K562 (cell line): ENCODE results near the gene PNPLA1. TPM values are rescaled to one million over a fixed set of nuclear protein-coding genes. Genes with fewer than 3 reads are reported as not detected.

Experiments
- GABPB1 ChIP-seq: sonication (generic); formaldehyde crosslinking; IDR thresholded peaks from 2 replicates; pipeline ENCODE4 v1.8.0; 2022; ENCODE audit warnings: mild to moderate bottlenecking, missing genetic modification reagents
- KDM4B ChIP-seq, 2 experiments: fragments of 450-650 bp in 1 of 2; sonication (generic) in 1 of 2; IDR thresholded peaks; 2 replicates each; pipeline ENCODE4 v1.6.1; 2016 to 2017; ENCODE audit warnings: borderline replicate concordance in 2 of 2, antibody characterized with exemption in 1 of 2, low read depth in 1 of 2, mild to moderate bottlenecking in 1 of 2
- LEF1 ChIP-seq: fragments of 450-650 bp; IDR thresholded peaks from 2 replicates; pipeline ENCODE4 v1.6.1; 2016; ENCODE audit warnings: mild to moderate bottlenecking
- MAFK ChIP-seq: IDR thresholded peaks from 2 replicates; pipeline ENCODE4 v1.6.1; 2011; ENCODE audit warnings: low read length, improper control_type of control experiment
- SIX5 ChIP-seq, 2 experiments: IDR thresholded peaks; 2 replicates each; pipeline ENCODE4 v1.6.1; 2011; ENCODE audit warnings: low read length in 2 of 2, borderline replicate concordance in 1 of 2, low read depth in 1 of 2, mild to moderate bottlenecking in 1 of 2, moderate library complexity in 1 of 2; ENCODE audit not compliant: insufficient read depth in 1 of 2
- SMARCE1 ChIP-seq: fragments of 450-650 bp; IDR thresholded peaks from 2 replicates; pipeline ENCODE4 v1.7.1; 2016; ENCODE audit warnings: mild to moderate bottlenecking
- SOX6 ChIP-seq: fragments of 450-650 bp; IDR thresholded peaks from 2 replicates; pipeline ENCODE4 v1.6.1; 2014; ENCODE audit warnings: mild to moderate bottlenecking
- THRAP3 ChIP-seq: fragments of 450-650 bp; IDR thresholded peaks from 2 replicates; pipeline ENCODE4 v1.6.1; 2016; ENCODE audit warnings: mild to moderate bottlenecking, inconsistent platforms, borderline replicate concordance
- ZBTB17 ChIP-seq: fragments of 450-650 bp; formaldehyde crosslinking; IDR thresholded peaks from 2 replicates; pipeline ENCODE4 v1.4.0; 2020; ENCODE audit warnings: mild to moderate bottlenecking
- ZNF23 ChIP-seq: fragments of 250-450 bp; sonication (Bioruptor Pico); IDR thresholded peaks from 2 replicates; pipeline ENCODE4 v1.4.0; 2020; ENCODE audit warnings: mild to moderate bottlenecking
- ZNF408 ChIP-seq: fragments of 250-450 bp; sonication (Bioruptor Pico); IDR thresholded peaks from 2 replicates; pipeline ENCODE4 v1.4.0; 2020; ENCODE audit warnings: low read depth, mild to moderate bottlenecking, moderate library complexity
- ZNF644 ChIP-seq: fragments of 200-800 bp; sonication (Bioruptor generic); IDR thresholded peaks from 2 replicates; pipeline ENCODE4 v1.6.1; 2016; ENCODE audit warnings: low read depth, missing genetic modification characterization, missing compliant biosample characterization
- polyA plus RNA-seq, 8 experiments: library from polyadenylated mRNA; depleted of rRNA in 4 of 8; stranded (reverse) in 5 of 8; unstranded in 3 of 8; fragments of >200 nt; fragmentation: Nextera tagmentation in 2 of 8; fragmentation: Illumina TruSeq in 1 of 8; extraction: Ambion mirVana in 2 of 8; extraction: Trizol in 1 of 8; gene quantifications; 2 replicates each; pipeline versions ENCODE4 v1.2.1 to v1.2.3, GENCODE V29; 2011 to 2014; ENCODE audit warnings: inconsistent platforms in 1 of 8, missing spikeins in 1 of 8
- total RNA-seq, 7 experiments: library from RNA; depleted of rRNA in 6 of 7; stranded (reverse); fragments of >200 nt in 6 of 7; fragmentation: Illumina TruSeq in 2 of 7; extraction: Trizol in 2 of 7; gene quantifications; 2 replicates each; pipeline versions ENCODE4 v1.2.1 to v1.2.3, GENCODE V29; 2011 to 2021; ENCODE audit warnings: low replicate concordance in 1 of 7
- TF ChIP-seq, protein P1 (sequence below): fragments of 150-350 bp; IDR thresholded peaks from 2 replicates; pipeline ENCODE4 v1.6.1; 2014; ENCODE audit warnings: low read depth, mild to moderate bottlenecking, low read length, borderline replicate concordance
- TF ChIP-seq, protein P2 (sequence below): fragments of 450-650 bp; IDR thresholded peaks from 2 replicates; pipeline ENCODE4 v1.6.1; 2018; ENCODE audit warnings: mild to moderate bottlenecking, low read depth; ENCODE audit not compliant: partially characterized antibody
- TF ChIP-seq, protein P3 (sequence below): fragments of 450-650 bp; IDR thresholded peaks from 2 replicates; pipeline ENCODE4 v1.6.1; 2017; ENCODE audit warnings: antibody characterized with exemption, mild to moderate bottlenecking
- TF ChIP-seq, protein P4 (sequence below): fragments of 450-650 bp; conservative IDR thresholded peaks from 2 replicates; pipeline ENCODE4 v1.6.1; 2016; ENCODE audit warnings: missing genetic modification characterization, low read depth, mild to moderate bottlenecking, control low read depth, missing compliant biosample characterization

The PNPLA1 gene
- total and polyA plus RNA-seq, 9 of the 15 experiments (the other 6 are each of a cell fraction or from before 2014, with no cell fraction given): 0.04 to 0.27 (median 0.13) TPM; not detected in 2

DNA sequence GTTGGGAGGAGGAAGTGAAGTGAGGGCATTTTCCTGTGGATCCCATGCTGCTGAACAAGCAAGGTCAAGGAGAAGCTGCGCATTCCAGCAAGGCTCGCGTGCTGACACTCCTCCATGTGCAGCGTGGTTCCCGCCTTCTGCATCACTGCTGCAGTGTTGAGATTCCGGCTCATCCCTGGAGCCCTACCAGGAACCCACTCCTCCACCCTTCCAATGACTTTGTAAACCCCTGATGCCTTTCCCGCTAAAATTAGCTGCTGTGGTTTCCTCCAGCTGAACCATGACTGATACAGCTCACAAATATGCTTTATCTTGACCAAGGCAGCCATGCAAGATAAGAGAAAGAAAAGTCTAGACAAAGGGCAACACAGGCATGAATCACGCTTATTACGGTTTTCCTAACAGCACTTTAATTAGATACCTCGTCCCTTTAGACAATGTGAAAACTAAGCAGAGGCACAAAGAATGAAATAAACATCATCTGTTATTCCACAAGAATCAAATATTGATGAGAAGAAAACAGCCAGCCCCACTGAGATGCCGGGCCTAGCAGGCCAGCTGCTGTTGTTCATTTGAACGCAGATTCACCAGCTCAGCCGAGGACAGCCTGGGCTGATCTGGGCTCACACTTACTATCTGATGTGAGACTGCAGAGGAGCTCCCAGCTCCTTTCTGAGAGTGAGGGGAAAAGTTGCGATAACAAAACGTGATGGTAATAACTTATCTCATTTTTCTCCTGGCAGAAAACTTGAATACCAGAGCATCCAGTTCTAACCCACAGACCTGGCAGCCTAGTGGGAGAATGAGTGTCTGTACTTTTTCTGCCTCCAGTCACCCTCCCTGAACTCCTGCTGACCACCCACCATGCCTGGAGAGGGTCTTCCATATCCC lies 81.1 kb downstream of the PNPLA1 start (continued):
- TF ChIP-seq, protein P1, sequence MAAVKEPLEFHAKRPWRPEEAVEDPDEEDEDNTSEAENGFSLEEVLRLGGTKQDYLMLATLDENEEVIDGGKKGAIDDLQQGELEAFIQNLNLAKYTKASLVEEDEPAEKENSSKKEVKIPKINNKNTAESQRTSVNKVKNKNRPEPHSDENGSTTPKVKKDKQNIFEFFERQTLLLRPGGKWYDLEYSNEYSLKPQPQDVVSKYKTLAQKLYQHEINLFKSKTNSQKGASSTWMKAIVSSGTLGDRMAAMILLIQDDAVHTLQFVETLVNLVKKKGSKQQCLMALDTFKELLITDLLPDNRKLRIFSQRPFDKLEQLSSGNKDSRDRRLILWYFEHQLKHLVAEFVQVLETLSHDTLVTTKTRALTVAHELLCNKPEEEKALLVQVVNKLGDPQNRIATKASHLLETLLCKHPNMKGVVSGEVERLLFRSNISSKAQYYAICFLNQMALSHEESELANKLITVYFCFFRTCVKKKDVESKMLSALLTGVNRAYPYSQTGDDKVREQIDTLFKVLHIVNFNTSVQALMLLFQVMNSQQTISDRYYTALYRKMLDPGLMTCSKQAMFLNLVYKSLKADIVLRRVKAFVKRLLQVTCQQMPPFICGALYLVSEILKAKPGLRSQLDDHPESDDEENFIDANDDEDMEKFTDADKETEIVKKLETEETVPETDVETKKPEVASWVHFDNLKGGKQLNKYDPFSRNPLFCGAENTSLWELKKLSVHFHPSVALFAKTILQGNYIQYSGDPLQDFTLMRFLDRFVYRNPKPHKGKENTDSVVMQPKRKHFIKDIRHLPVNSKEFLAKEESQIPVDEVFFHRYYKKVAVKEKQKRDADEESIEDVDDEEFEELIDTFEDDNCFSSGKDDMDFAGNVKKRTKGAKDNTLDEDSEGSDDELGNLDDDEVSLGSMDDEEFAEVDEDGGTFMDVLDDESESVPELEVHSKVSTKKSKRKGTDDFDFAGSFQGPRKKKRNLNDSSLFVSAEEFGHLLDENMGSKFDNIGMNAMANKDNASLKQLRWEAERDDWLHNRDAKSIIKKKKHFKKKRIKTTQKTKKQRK: no peak
- TF ChIP-seq SOX6: peak; percentile 99
- TF ChIP-seq, protein P2, sequence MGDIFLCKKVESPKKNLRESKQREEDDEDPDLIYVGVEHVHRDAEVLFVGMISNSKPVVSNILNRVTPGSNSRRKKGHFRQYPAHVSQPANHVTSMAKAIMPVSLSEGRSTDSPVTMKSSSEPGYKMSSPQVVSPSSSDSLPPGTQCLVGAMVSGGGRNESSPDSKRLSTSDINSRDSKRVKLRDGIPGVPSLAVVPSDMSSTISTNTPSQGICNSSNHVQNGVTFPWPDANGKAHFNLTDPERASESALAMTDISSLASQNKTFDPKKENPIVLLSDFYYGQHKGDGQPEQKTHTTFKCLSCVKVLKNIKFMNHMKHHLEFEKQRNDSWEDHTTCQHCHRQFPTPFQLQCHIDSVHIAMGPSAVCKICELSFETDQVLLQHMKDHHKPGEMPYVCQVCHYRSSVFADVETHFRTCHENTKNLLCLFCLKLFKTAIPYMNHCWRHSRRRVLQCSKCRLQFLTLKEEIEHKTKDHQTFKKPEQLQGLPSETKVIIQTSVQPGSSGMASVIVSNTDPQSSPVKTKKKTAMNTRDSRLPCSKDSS: no peak
- TF ChIP-seq KDM4B (IDR thresholded peaks at IDR 0.05; ENCODE audit: borderline replicate concordance in 2 of 2, low read depth in 1 of 2): no peak
- TF ChIP-seq ZBTB17 (CRISPR knock-in tag): 0 out of 2 replicates have a peak, but pooled peaks have one; percentile 69
- TF ChIP-seq ZNF408 (CRISPR knock-in tag): no peak
- TF ChIP-seq, protein P3, sequence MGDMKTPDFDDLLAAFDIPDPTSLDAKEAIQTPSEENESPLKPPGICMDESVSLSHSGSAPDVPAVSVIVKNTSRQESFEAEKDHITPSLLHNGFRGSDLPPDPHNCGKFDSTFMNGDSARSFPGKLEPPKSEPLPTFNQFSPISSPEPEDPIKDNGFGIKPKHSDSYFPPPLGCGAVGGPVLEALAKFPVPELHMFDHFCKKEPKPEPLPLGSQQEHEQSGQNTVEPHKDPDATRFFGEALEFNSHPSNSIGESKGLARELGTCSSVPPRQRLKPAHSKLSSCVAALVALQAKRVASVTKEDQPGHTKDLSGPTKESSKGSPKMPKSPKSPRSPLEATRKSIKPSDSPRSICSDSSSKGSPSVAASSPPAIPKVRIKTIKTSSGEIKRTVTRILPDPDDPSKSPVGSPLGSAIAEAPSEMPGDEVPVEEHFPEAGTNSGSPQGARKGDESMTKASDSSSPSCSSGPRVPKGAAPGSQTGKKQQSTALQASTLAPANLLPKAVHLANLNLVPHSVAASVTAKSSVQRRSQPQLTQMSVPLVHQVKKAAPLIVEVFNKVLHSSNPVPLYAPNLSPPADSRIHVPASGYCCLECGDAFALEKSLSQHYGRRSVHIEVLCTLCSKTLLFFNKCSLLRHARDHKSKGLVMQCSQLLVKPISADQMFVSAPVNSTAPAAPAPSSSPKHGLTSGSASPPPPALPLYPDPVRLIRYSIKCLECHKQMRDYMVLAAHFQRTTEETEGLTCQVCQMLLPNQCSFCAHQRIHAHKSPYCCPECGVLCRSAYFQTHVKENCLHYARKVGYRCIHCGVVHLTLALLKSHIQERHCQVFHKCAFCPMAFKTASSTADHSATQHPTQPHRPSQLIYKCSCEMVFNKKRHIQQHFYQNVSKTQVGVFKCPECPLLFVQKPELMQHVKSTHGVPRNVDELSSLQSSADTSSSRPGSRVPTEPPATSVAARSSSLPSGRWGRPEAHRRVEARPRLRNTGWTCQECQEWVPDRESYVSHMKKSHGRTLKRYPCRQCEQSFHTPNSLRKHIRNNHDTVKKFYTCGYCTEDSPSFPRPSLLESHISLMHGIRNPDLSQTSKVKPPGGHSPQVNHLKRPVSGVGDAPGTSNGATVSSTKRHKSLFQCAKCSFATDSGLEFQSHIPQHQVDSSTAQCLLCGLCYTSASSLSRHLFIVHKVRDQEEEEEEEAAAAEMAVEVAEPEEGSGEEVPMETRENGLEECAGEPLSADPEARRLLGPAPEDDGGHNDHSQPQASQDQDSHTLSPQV: no peak
- TF ChIP-seq, protein P4, sequence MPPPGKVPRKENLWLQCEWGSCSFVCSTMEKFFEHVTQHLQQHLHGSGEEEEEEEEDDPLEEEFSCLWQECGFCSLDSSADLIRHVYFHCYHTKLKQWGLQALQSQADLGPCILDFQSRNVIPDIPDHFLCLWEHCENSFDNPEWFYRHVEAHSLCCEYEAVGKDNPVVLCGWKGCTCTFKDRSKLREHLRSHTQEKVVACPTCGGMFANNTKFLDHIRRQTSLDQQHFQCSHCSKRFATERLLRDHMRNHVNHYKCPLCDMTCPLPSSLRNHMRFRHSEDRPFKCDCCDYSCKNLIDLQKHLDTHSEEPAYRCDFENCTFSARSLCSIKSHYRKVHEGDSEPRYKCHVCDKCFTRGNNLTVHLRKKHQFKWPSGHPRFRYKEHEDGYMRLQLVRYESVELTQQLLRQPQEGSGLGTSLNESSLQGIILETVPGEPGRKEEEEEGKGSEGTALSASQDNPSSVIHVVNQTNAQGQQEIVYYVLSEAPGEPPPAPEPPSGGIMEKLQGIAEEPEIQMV (tag): no peak
- no peak for TF ChIP-seq MAFK
- TF ChIP-seq LEF1: peak; percentile 80; the same call in 1 of the 2 replicates
- no peak for TF ChIP-seq GABPB1 (CRISPR knock-in tag)
- no peak for TF ChIP-seq THRAP3
- no peak for TF ChIP-seq ZNF23
- TF ChIP-seq SIX5 (IDR thresholded peaks at IDR 0.05; ENCODE audit: borderline replicate concordance in 1 of 2, insufficient read depth in 1 of 2, low read depth in 1 of 2, low read length in 2 of 2): no peak
- peak; percentile 87 for TF ChIP-seq ZNF644 (tag)
- peak; percentile 97 for TF ChIP-seq SMARCE1
